ENCODE measurements around the gene ENDOU.

DNA sequence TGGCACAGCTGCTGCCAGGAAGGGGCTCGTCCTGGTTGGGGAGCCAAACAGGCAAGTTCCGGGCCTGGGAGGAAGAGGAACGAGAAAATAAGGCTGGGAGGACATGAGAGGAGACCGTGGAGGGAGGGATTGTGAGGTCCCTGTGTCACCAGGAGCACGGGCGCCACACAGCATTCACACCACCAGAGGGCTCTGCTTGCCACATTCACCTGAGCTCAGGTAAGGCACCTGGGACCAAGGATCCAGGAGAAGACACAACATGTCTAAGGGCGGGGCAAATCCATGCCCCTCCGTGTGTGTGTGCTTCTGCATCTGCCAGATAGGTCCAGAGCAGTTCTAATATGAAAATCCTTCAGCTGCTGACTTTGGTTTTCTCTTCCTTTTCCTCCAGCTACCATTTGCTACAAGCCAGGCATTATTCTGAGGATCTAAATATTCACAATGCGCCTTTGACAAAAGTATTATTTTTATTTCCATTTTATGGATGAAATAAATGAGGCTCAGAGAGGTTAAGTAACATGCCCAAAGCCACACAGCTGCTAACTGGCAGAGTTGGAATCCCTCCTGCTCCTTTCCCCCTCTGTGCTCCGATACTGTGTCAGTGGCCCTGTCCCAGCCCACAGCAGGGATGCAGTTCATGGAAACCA, 18.8 kb upstream of the ENDOU start:
- no peak for TF ChIP-seq POLR2A (IDR thresholded peaks at IDR 0.05)
- no peak for TF ChIP-seq POLR2AphosphoS5 (IDR thresholded peaks at IDR 0.05)
- TF ChIP-seq, protein P1, sequence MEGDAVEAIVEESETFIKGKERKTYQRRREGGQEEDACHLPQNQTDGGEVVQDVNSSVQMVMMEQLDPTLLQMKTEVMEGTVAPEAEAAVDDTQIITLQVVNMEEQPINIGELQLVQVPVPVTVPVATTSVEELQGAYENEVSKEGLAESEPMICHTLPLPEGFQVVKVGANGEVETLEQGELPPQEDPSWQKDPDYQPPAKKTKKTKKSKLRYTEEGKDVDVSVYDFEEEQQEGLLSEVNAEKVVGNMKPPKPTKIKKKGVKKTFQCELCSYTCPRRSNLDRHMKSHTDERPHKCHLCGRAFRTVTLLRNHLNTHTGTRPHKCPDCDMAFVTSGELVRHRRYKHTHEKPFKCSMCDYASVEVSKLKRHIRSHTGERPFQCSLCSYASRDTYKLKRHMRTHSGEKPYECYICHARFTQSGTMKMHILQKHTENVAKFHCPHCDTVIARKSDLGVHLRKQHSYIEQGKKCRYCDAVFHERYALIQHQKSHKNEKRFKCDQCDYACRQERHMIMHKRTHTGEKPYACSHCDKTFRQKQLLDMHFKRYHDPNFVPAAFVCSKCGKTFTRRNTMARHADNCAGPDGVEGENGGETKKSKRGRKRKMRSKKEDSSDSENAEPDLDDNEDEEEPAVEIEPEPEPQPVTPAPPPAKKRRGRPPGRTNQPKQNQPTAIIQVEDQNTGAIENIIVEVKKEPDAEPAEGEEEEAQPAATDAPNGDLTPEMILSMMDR (IDR thresholded peaks at IDR 0.05), result peak; percentile 51 to 83 (median 62)
